HEK293 (cell line): ENCODE results near the gene RAB40C.

Source experiments
- CTCF ChIP-seq: fragments of 450-650 bp; formaldehyde crosslinking; IDR thresholded peaks from 2 replicates; pipeline ENCODE4 v1.5.1; 2016; ENCODE audit warnings: missing biosample characterization, missing genetic modification characterization
- HOXC10 ChIP-seq: sonication (generic); formaldehyde crosslinking; IDR thresholded peaks from 2 replicates; pipeline ENCODE4 v1.8.1; 2023; ENCODE audit warnings: mild to moderate bottlenecking, missing genetic modification reagents
- KLF1 ChIP-seq: fragments of 450-650 bp; formaldehyde crosslinking; IDR thresholded peaks from 2 replicates; pipeline ENCODE4 v1.5.1; 2016; ENCODE audit warnings: missing biosample characterization, missing genetic modification characterization
- KLF17 ChIP-seq: fragments of 450-650 bp; formaldehyde crosslinking; IDR thresholded peaks from 2 replicates; pipeline ENCODE4 v1.5.1; 2016; ENCODE audit warnings: missing biosample characterization, missing genetic modification characterization
- REPIN1 ChIP-seq: fragments of 450-650 bp; formaldehyde crosslinking; IDR thresholded peaks from 2 replicates; pipeline ENCODE4 v1.5.1; 2017; ENCODE audit warnings: missing biosample characterization, missing genetic modification characterization, low read depth
- WT1 ChIP-seq: fragments of 450-650 bp; formaldehyde crosslinking; IDR thresholded peaks from 2 replicates; pipeline ENCODE4 v1.5.1; 2016; ENCODE audit warnings: missing biosample characterization, missing genetic modification characterization
- ZBTB11 ChIP-seq: fragments of 450-650 bp; formaldehyde crosslinking; conservative IDR thresholded peaks from 2 replicates; pipeline ENCODE4 v1.5.1; 2016; ENCODE audit warnings: low read depth, missing biosample characterization, missing genetic modification characterization
- ZBTB49 ChIP-seq: fragments of 450-650 bp; formaldehyde crosslinking; IDR thresholded peaks from 2 replicates; pipeline ENCODE4 v1.5.1; 2016; ENCODE audit warnings: missing biosample characterization, missing genetic modification characterization, low read depth
- ZBTB6 ChIP-seq: fragments of 450-650 bp; formaldehyde crosslinking; IDR thresholded peaks from 2 replicates; pipeline ENCODE4 v1.5.1; 2017; ENCODE audit warnings: missing biosample characterization, missing genetic modification characterization
- ZBTB8A ChIP-seq: fragments of 450-650 bp; formaldehyde crosslinking; IDR thresholded peaks from 2 replicates; pipeline ENCODE4 v1.5.1; 2016; ENCODE audit warnings: missing biosample characterization, missing genetic modification characterization
- ZFHX2 ChIP-seq: fragments of 450-650 bp; formaldehyde crosslinking; conservative IDR thresholded peaks from 2 replicates; pipeline ENCODE4 v1.5.1; 2016; ENCODE audit warnings: missing biosample characterization, missing genetic modification characterization
- ZIC2 ChIP-seq: fragments of 450-650 bp; formaldehyde crosslinking; IDR thresholded peaks from 2 replicates; pipeline ENCODE4 v1.5.1; 2016; ENCODE audit warnings: missing biosample characterization, missing genetic modification characterization
- ZNF138 ChIP-seq: fragments of 450-650 bp; formaldehyde crosslinking; IDR thresholded peaks from 2 replicates; pipeline ENCODE4 v1.5.1; 2016; ENCODE audit warnings: missing biosample characterization, missing genetic modification characterization, borderline replicate concordance
- ZNF155 ChIP-seq: fragments of 450-650 bp; formaldehyde crosslinking; IDR thresholded peaks from 2 replicates; pipeline ENCODE4 v1.5.1; 2016; ENCODE audit warnings: missing biosample characterization, missing genetic modification characterization
- ZNF175 ChIP-seq: fragments of 450-650 bp; formaldehyde crosslinking; IDR thresholded peaks from 2 replicates; pipeline ENCODE4 v1.5.1; 2016; ENCODE audit warnings: missing biosample characterization, missing genetic modification characterization
- ZNF221 ChIP-seq: fragments of 450-650 bp; formaldehyde crosslinking; IDR thresholded peaks from 2 replicates; pipeline ENCODE4 v1.5.1; 2017; ENCODE audit warnings: missing biosample characterization, missing genetic modification characterization, borderline replicate concordance
- ZNF23 ChIP-seq: fragments of 450-650 bp; formaldehyde crosslinking; IDR thresholded peaks from 2 replicates; pipeline ENCODE4 v1.5.1; 2016; ENCODE audit warnings: missing biosample characterization, missing genetic modification characterization, borderline replicate concordance
- ZNF37A ChIP-seq: fragments of 450-650 bp; IDR thresholded peaks from 2 replicates; pipeline ENCODE4 v1.5.1; 2018; ENCODE audit warnings: missing biosample characterization, missing genetic modification characterization
- ZNF394 ChIP-seq: fragments of 450-650 bp; formaldehyde crosslinking; IDR thresholded peaks from 2 replicates; pipeline ENCODE4 v1.5.1; 2016; ENCODE audit warnings: missing biosample characterization, missing genetic modification characterization, mild to moderate bottlenecking, moderate library complexity, borderline replicate concordance
- ZNF449 ChIP-seq: fragments of 450-650 bp; formaldehyde crosslinking; IDR thresholded peaks from 2 replicates; pipeline ENCODE4 v1.5.1; 2017; ENCODE audit warnings: missing biosample characterization, mild to moderate bottlenecking, missing genetic modification characterization, moderate library complexity
- ZNF514 ChIP-seq: fragments of 450-650 bp; formaldehyde crosslinking; IDR thresholded peaks from 2 replicates; pipeline ENCODE4 v1.5.1; 2016; ENCODE audit warnings: missing biosample characterization, missing genetic modification characterization
- ZNF600 ChIP-seq: fragments of 450-650 bp; formaldehyde crosslinking; IDR thresholded peaks from 2 replicates; pipeline ENCODE4 v1.5.1; 2016; ENCODE audit warnings: missing biosample characterization, missing genetic modification characterization
- ZNF624 ChIP-seq: fragments of 450-650 bp; formaldehyde crosslinking; IDR thresholded peaks from 2 replicates; pipeline ENCODE4 v1.5.1; 2017; ENCODE audit warnings: missing biosample characterization, missing genetic modification characterization
- ZNF670 ChIP-seq: fragments of 450-650 bp; formaldehyde crosslinking; IDR thresholded peaks from 2 replicates; pipeline ENCODE4 v1.5.1; 2016; ENCODE audit warnings: missing biosample characterization, missing genetic modification characterization, low read depth
- ZNF830 ChIP-seq: fragments of 450-650 bp; IDR thresholded peaks from 2 replicates; pipeline ENCODE4 v1.5.0; 2018; ENCODE audit warnings: missing biosample characterization, missing genetic modification characterization, low read depth, mild to moderate bottlenecking, moderate library complexity
- ZSCAN5A ChIP-seq: fragments of 450-650 bp; formaldehyde crosslinking; IDR thresholded peaks from 2 replicates; pipeline ENCODE4 v1.5.1; 2016; ENCODE audit warnings: missing biosample characterization, missing genetic modification characterization

RAB40C gene

GRCh38 chr16:565419-566330 is 24.2 kb upstream of the RAB40C start (continued):
- TF ChIP-seq ZBTB49 (tag by site-specific recombination) (no peak), ZSCAN5A (tag by site-specific recombination) (no peak), ZBTB8A (tag by site-specific recombination) (peak; percentile 30; the same call in 1 of the 2 replicates), ZNF155 (tag by site-specific recombination) (no peak), ZNF23 (tag by site-specific recombination) (no peak), KLF1 (peak; percentile 92), ZNF600 (tag by site-specific recombination) (peak; percentile 57), ZNF830 (no peak), ZNF221 (tag by site-specific recombination) (no peak), KLF17 (peak; percentile 49), ZNF37A (no peak), REPIN1 (tag by site-specific recombination) (no peak), ZIC2 (tag by site-specific recombination) (peak; percentile 96), ZBTB11 (tag by site-specific recombination) (no peak), CTCF (tag by site-specific recombination) (no peak), ZNF670 (tag by site-specific recombination) (no peak), WT1 (no peak), HOXC10 (CRISPR knock-in tag) (no peak), ZNF394 (tag by site-specific recombination) (no peak), ZNF449 (tag by site-specific recombination) (no peak), ZNF624 (tag by site-specific recombination) (no peak), ZNF175 (tag by site-specific recombination) (no peak), ZNF138 (tag by site-specific recombination) (no peak), ZFHX2 (peak; percentile 85), ZNF514 (tag by site-specific recombination) (no peak), ZBTB6 (tag by site-specific recombination) (no peak)
